ENCODE data around the gene AP2A2.
A peak's percentile ranks its signal among the peaks of the same experiment; 100 is the strongest.

The AP2A2 gene

DNA sequence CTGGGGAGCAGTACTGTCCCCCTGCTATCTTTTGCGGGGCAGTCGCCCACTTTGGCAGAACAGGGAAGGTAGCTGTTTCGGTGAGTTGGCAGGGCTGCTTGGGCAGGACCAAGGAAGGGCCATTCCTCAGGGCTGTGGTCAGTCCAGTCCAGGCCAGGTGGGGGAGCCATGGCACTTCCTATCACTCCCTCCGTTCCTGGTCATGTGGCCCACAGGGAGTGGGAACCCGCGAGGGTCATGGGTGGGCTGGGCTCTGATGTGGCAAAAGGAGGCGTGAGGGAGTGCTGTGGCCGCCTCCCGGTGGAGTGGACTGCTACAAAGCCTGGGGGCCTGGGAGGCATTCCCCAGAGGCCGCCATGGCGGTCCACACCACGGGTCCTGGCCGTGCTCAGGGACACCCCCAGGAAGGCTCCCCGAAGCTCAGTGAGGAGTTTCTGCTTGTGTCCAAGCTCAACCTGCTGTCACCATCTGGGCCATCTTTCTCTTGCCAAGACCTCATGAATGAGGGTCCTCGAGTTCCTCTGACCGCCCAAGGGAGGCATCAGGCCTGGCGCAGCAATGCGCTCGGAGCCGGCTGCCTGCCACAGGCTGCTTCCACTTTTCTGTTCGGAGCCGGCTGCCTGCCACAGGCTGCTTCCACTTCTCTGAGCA is 27.0 kb upstream of the AP2A2 start:
- DNase-seq (ENCODE audit: low read depth in 3 of 3, low spot score in 1 of 3) = no peak

DNA sequence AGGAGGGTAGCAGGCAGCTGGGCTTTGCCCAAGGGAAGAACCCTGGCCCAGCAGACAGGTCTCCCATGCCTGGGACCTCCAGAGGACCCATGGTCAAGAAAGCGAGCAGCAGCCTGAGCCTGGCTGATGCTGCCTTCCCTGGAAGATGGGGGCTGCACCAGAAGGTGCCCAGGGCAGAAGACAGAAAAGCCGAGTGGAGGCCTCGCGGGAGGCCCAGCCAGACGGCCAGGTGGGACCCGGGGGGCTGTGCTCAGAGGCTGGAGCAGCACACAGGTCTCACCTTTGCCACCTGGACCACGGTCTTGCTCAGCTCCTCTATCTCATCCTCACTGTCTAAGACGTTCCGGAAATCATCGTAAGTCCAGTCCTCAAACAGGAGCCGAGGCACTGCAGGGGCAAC is 25.9 kb upstream of the AP2A2 start:
- DNase-seq (ENCODE audit: low read depth in 3 of 3, low spot score in 1 of 3) = no peak

DNA sequence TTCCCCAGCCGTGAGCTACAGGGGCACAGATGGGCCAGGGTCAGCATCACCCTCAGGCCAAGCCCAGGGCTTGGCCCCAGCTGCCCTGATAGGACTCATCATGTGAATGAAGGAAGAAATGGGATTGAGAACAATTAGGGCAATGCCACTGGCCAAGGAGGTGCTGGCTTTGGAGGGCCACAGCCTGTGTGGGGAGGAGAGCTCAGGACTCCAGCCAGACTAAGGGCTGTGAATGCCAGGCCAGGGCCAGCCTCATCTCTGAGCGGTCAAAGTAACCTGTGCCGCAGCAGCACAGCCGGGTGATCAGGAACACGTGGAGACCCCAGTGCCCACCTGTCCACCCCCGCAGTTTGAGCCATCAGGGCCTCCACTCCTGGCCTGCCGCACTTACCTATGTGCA is 25.1 kb upstream of the AP2A2 start:
- no peak for DNase-seq (ENCODE audit: low read depth in 3 of 3, low spot score in 1 of 3)

DNA sequence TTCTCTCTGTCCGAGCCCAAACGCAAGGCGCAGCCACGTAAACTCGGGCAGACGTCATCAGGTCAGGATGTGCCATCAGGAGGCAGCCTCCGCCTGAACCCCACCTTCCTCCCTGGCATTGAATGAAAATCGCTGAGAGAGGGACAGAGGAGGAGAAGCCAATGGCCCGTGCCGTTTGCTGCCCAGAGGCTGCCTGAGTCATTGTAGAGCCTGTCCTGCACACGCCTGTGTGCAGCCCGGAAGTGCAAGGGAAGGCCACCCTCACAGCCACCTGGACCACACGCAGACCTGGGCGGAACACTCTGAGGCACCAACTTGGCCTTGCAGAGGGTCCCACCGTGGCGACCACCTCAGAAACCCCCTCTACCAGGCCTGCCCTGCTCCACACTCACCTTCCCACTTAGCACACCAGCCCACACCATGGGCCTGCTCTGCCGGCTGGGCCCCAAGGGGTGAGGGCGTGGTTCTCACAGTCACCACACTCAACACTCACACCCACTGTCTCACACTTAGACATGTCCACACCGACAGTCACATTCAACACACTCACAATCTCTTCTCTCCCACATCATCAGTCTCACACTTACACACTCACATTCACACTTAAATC is 24.1 kb upstream of the AP2A2 start:
- DNase-seq (ENCODE audit: low read depth in 3 of 3, low spot score in 1 of 3) = no peak

DNA sequence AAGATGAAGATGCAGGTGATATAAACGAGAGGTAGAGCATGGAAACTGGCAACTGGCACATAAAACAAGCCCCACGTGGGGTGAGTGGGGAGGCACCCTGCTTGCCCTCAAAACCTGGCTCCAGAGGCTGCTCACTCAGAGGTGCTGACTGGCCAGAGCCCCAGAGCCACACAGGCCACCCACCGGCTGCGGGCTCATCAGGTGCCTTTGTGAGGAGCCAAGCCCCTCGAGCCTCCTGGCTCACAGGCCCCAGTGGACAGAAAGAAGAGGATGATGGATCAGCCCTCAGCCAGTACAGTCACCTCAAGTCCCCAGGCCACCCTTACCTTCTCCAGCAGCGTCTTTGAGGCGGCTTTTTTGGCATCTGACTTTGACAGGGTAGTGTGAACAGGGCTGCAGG is 21.3 kb upstream of the AP2A2 start:
- DNase-seq (ENCODE audit: low read depth in 3 of 3, low spot score in 1 of 3) = no peak

DNA sequence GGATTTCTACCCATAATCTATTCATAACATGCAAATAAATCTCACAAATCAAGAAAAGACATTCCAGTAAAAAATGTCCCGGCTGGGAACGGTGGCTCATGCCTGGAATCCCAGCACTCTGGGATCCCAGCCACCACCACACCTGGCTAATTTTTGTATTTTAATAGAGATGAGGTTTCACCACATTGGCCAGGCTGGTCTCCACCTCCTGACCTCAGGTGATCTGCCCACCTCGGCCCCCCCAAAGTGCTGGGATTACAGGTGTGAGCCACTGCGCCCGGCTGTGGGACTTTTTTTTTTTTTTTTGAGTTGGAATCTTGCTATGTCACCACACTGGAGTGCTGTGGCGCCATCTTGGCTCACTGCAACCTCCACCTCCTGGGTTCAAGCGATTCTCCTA is 19.7 kb upstream of the AP2A2 start:
- no peak for DNase-seq (ENCODE audit: low read depth in 3 of 3, low spot score in 1 of 3)

DNA sequence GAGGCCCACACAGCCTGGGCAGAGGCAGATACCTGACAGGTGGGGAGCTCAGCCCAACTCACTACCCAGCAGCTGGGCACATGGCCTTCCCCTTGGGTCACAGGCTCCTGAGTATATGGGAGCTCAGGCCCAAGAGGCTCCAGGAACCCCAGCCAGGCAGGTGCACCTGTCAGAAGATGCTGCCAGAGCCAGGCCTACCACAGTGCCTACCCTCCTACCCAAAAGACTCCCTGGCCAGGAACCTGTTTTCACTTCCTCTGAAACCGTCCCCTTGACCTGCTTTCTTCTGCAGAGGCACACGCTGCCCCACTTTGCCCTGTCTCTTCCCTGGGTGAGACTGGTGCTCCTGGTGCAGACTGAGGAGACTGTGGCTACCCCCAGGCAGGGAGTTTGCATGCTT is 18.0 kb upstream of the AP2A2 start:
- DNase-seq (ENCODE audit: low read depth in 3 of 3, low spot score in 1 of 3) = no peak

DNA sequence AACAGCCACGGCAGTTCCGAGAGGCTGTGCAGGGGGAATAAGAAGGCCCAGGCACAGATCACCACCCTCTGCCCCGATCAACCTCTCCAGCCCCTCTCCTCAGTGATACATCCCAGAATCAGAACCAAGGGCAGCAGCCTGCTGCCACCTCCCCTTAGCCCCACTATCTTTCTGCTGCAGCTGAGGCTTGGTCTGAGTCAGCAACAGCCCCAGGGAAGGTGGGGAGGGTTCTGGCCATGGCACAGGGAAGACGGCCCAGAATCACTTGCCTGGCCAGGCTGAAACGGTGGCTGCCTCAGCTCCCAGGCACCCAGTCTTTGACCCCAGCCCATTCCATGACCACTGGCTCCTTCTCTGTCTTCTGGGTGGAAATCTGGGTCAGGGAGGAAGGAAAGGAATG is 17.4 kb upstream of the AP2A2 start:
- DNase-seq (ENCODE audit: low read depth in 3 of 3, low spot score in 1 of 3) = no peak

DNA sequence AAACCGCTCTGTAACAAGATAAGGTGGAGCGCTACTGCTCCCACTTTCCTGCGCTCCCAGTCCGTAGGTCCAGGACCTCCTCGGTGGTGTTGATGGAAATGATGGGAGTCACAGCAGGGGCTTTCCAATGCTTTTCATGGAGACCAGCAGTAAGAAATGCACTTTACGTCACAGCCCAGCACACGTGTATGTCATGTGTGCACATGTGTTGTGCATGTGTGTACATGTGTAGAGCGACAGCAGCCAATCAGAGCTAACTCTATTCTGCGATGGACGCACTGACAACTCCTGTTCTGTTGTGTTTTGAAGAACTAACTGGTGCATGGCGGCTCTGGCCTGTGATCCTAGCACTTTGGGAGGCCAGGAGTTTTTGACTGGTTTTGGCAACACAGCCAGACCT is 16.3 kb upstream of the AP2A2 start:
- no peak for DNase-seq (ENCODE audit: low read depth in 3 of 3, low spot score in 1 of 3)

DNA sequence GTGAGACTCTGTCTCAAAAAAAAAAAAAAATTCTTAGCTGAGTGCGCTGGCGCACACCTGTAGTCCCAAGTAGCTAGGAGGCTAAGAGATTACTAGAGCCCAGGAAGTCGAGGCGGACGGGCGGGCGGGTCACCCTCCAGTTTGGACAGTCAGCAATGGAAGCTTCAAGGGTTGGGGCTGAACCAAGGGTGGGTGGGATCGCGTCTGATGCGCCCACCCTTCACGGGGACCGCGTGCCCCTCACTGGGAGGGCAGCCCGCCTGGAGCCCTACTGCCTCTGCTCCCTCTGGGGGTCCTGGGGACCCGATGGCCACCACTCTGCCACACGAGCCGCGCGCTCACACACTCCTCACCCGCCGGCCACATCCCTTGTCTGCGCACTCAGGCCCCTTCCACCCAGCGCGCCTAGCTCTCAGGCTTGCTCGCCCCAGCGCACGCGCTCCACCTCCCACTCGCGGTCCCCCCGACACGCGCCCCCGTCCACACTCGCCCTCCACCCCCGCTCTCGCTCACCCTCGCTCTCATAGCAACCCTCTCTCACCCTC is 15.6 kb upstream of the AP2A2 start:
- DNase-seq (ENCODE audit: low read depth in 3 of 3, low spot score in 1 of 3) = no peak

DNA sequence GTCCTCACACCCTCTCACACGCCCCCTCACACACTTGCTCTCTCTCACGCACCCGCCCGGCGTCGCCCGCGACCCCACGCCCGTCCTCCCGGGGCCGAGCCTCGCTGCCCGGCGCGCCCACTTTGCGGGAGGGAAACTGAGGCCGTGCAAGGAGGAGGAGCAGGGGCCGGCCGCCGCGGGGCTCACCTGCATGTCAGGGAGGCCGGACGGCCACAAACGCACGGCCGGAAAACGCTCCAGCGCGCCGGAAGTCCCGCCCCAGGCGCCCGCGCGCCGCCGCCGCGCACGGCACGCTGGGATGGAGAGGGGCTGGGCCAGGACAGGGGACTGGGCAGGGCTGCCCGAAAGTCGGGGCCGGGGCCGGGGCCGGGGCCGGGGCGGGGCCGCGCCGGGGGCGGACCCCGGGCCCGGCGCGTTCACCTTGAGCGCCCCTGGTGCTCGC is 15.1 kb upstream of the AP2A2 start, which contains the start of gene CHID1:
Gene CHID1 (minus strand): TSS at position 222 of the 442 bp plus-strand sequence. CDS start 5,994 bp downstream, outside the sequence.
- DNase-seq (ENCODE audit: low read depth in 3 of 3, low spot score in 1 of 3) = peak; percentile 49 to 81 (median 67)

DNA sequence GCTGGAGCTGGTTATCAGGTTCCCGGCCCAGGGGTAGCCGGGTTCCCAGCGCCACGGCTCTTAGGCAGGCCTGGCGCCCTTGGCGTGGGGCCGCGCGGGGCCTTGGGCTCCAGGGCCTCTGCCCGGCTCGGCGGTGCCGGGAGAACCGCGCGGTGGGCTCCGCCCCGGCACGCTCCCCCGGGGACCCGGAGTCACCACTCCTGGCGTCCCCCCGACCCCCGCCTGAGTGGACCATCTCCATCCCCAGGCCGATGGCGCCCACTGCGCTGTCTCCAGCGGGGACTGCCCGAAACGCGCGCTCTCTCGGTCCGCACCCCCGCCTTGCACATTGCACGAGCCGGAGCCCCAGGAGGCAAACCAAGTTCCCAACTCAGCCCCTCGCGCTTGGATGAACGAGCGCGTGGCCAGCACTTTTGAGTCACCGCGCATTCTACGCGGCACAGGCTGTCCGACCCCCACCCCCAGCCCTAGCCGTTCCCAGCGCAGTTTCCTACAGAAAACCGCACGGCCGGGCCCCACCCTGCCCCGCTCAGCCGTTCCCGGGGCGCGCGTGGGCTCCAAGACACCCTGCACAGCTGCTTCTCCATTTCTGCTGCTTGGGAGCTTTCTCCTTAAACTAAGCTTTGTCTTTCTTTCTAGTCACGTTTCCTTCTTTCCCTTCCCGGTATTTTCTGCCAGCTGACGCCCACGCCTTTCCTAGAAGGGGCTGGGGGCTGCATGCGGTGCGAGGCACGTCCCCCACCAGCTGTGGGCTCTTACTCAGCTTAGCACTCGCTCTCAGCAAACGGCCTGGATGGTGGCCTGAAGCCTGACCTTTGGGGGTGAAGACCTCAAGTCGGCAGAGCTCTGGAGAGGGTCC is 14.4 kb upstream of the AP2A2 start:
- no peak for DNase-seq (ENCODE audit: low read depth in 3 of 3, low spot score in 1 of 3)

DNA sequence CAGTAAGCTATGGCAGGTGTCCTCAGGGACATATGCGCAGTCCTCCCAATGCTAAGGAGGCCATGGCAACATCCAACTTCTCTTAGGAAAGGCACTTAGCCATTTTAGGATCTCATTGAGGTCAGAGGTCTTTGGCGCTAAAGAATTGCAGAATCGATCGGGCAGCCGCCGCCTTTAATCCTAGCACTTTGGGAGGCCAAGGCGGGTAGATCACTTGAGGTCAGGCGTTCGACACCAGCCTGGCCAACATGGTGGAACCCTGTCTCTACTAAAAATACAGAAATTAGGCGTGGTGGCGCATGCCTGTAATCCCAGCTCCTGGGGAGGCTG is 13.8 kb upstream of the AP2A2 start:
- DNase-seq (ENCODE audit: low read depth in 3 of 3, low spot score in 1 of 3) = no peak

DNA sequence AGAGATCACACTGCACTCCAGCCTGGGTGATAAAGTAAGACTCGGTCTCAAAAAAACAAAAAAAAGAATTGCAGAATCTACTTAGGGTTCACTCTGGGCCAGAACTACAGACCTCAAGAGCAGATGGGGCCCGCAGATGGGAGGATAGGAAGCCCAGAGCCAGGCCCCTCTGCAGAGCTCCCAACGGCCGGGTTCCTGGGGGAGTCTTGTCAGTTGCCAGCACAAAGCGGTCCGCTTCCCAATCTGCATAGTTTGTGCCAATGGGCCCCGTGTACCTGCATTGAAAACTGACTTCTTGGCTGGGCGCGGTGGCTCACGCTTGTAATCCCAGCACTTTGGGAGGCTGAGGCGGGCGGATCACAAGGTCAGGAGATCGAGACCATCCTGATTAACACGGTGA is 13.4 kb upstream of the AP2A2 start:
- no peak for DNase-seq (ENCODE audit: low read depth in 3 of 3, low spot score in 1 of 3)

DNA sequence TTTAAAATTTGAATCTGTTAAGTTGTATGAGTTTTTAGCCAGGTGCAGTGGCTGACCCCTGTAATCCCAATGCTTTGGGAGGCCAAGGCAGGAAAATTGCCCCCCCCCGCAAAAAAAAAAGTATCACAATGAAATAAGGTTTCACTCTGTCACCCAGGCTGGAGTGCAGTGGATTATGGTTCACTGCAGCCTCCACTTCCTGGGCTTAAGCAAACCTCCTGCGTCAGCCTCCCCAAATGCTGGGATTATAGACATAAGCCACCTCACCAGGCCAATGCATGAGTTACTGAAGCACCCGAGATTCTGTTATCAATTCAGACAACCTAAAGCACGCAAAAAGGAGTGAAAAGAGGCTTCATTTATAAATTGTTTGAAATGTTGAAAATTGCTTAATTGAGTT is 12.6 kb upstream of the AP2A2 start:
- no peak for DNase-seq (ENCODE audit: low read depth in 3 of 3, low spot score in 1 of 3)

DNA sequence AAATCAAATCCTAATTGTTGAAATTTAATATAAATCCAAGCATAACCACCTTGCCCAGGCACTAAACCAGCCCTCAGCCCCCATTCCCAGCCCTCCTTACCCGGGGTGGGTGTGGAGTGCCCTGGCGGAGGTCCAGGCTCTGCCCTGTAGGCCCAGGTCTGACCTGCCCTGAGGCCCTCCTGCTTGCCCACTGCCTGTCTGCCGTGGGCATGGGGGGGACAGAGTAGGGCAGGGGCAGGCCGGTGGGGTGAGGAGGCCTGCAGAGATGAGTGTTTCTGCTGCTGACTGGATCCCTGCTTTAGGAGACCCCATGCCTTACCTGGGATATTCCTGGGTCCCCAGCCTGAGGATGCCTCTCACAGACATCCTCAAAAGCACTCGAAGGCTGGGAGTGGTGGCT is 11.5 kb upstream of the AP2A2 start:
- no peak for DNase-seq (ENCODE audit: low read depth in 3 of 3, low spot score in 1 of 3)

DNA sequence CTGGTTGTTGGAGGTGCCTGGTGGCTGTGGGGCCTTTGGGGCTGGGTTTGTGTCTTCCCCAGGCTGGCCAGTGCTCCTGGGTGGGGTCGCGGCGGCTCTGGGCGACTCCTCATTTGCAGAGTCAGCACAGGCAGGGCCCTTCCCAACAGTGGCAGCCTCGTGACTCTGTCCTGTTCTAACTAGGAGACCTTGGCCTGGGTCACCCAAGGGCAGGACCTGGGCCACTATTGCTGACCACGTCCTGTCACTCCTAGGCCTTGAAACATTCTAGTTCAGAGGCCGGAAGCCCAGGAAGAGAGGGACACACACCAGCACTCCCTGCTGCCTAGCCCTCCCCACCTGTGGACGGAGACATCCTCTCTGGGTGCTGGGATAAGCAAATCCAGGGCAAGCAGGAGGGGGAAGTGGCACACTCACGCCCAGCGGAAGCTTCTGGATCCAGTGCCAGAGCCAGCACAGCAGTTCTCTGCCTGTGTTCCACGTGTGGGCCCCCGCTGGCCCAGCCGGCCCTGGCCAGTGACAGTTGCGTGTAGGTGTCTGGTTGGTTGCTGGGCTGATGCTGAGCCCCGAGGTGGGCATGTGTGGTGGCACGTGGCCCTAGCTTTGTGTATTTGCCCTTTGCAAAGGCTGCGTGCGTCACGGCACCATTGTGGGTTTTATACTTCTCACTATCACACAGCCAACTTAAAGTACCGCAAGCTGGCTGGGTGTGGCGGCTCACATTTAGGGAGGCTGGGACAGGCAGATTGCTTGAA is 10.7 kb upstream of the AP2A2 start:
- DNase-seq (ENCODE audit: low read depth in 3 of 3, low spot score in 1 of 3) = no peak

DNA sequence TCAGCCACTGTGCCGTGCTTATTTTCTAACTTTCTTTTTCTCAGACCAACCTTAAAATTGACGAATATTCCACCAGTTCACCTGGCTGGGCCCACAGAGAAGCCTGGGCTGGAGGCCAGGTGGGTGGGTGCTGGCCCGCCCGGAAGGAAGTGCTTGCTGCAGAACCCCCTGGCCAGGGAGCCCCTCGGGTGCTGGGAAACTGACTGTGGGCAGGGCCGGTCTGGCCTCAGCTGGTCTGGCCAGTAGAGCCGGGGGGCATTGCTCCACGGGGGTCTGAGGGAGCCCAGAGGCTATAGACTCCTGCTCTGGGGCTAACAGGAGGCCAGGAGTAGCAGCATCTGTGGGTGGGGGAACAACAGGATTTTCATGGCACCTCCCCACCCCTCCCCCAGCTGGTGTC is 8.2 kb upstream of the AP2A2 start:
- no peak for DNase-seq (ENCODE audit: low read depth in 3 of 3, low spot score in 1 of 3)

DNA sequence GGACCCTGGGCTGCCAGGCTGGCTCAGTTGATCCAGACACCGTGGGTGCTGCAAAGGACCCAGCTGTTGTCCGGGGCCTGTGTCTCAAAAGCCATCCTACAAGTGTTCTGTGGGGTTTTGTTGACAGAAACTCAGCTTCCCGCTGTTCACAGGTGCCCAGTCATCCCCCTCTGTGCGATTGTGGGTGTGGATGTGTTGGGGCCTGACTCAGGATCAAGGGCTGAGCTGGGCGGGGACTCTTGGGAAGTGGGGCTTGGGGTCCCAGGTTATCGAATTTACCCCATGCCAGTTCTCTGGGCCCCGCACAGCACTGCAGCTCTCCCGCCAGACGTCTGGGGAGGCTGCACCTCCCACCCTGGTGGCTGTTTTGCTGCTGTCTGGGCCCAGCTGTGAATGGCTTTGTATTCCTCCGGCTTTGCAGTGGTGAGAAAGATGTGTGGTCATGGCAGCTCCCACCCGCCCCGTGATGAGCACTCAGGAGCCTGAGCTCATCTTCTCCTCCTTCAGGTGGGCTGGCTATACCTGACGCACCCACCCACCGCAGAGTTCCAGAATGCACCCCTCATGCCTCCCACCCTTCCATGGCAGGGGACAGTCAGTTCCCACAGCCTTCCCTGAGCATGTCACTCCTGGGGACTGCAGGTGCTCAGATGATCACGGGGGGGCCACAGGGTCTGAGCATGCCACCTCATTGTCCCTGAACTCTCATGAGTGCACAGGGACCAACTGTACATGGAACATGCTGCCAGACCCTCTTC is 3.6 kb upstream of the AP2A2 start:
- DNase-seq (ENCODE audit: low read depth in 3 of 3, low spot score in 1 of 3) = no peak

DNA sequence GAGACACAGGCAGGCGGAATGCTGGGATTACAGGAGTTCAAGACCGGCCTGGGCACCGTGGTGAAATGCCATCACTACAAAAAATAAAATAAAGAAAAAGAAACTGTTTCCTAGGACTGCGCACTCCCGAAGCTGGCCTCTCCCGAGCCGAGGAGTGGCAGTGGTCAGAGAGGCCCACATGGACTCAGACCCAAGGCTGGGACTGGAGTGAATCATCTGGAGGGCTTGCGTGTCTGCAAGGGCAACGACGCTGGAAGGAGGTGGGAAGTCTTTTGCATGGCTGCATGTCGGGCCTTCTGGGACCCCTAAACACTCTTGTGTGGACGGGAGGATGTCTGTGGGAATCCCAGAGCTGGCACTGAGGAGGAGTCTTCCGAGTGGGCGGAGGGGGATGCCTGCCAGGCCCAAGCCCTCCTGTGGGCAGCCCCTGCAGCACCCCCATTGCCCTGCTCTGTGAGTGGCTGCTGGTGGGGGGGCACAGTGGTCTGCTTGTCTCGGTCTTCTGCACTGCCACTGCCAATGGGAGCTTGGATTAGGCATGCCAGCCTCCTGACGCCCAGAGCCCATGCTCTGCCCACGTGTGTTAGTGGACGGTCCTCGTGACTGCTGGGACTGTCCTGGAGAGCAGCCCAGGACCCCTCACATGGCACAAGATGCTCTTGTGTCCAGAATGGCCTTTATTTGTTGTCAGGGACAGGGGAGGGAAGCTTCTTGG is 1.8 kb upstream of the AP2A2 start:
- DNase-seq (ENCODE audit: low read depth in 3 of 3, low spot score in 1 of 3) = no peak
